K562 (cell line): ENCODE data around the gene ZNF385C. TPM values are rescaled to one million over a fixed set of nuclear protein-coding genes. Genes with fewer than 3 reads are reported as not detected.

Experiments
- ADNP ChIP-seq: fragments of 200-800 bp; sonication (Bioruptor generic); IDR thresholded peaks from 2 replicates; pipeline ENCODE4 v1.6.1; 2016; ENCODE audit warnings: missing genetic modification characterization, missing compliant biosample characterization
- CBFA2T2 ChIP-seq: fragments of 450-650 bp; conservative IDR thresholded peaks from 2 replicates; pipeline ENCODE4 v1.6.1; 2017; ENCODE audit warnings: mild to moderate bottlenecking
- CREB3L1 ChIP-seq: fragments of 450-650 bp; IDR thresholded peaks from 2 replicates; pipeline ENCODE4 v1.6.1; 2014; ENCODE audit warnings: low read depth, mild to moderate bottlenecking, moderate library complexity, borderline replicate concordance
- DIDO1 ChIP-seq: fragments of 450-650 bp; IDR thresholded peaks from 2 replicates; pipeline ENCODE4 v1.6.1; 2016; ENCODE audit warnings: low read depth, missing biosample characterization, missing genetic modification characterization
- EZH2 ChIP-seq: IDR thresholded peaks from 2 replicates; pipeline ENCODE4 v1.6.1; 2012; ENCODE audit warnings: low read depth, mild to moderate bottlenecking, inconsistent platforms, low read length, borderline replicate concordance
- NEUROD1 ChIP-seq: fragments of 150-350 bp; IDR thresholded peaks from 2 replicates; pipeline ENCODE4 v1.6.1; 2014; ENCODE audit warnings: borderline replicate concordance, low read length, low read depth; ENCODE audit not compliant: partially characterized antibody
- PHTF2 ChIP-seq: fragments of 250-450 bp; sonication (Bioruptor Pico); IDR thresholded peaks from 2 replicates; pipeline ENCODE4 v1.5.0; 2021; ENCODE audit warnings: mild to moderate bottlenecking
- POU5F1 ChIP-seq: fragments of 150-350 bp; IDR thresholded peaks from 2 replicates; pipeline ENCODE4 v1.6.1; 2014; ENCODE audit warnings: borderline replicate concordance, low read length, low read depth, mild to moderate bottlenecking; ENCODE audit not compliant: partially characterized antibody
- RAD21 ChIP-seq, 2 experiments: fragments of 250-450 bp in 1 of 2; fragments of 450-650 bp in 1 of 2; sonication (Bioruptor Pico) in 1 of 2; formaldehyde crosslinking in 1 of 2; IDR thresholded peaks in 1 of 2; conservative IDR thresholded peaks in 1 of 2; 2 replicates each; pipeline versions ENCODE4 v1.4.0 to v1.8.0; 2020 to 2022; ENCODE audit warnings: mild to moderate bottlenecking in 2 of 2, moderate library complexity in 1 of 2
- SRF ChIP-seq, 2 experiments: fragments of 250-450, 450-650 bp in 1 of 2; sonication (Bioruptor Pico) in 1 of 2; sonication (generic) in 1 of 2; formaldehyde crosslinking; IDR thresholded peaks; 2 replicates each; pipeline versions ENCODE4 v1.5.0 to v1.5.1; 2020 to 2022; ENCODE audit warnings: mild to moderate bottlenecking in 1 of 2, missing genetic modification reagents in 1 of 2
- TCFL5 ChIP-seq: fragments of 250-450 bp; sonication (Bioruptor Pico); conservative IDR thresholded peaks from 2 replicates; pipeline ENCODE4 v1.6.1; 2021; ENCODE audit warnings: mild to moderate bottlenecking, moderate library complexity, matching md5 sums
- ZBTB8A ChIP-seq: fragments of 450-650 bp; IDR thresholded peaks from 2 replicates; pipeline ENCODE4 v1.6.1; 2018; ENCODE audit warnings: mild to moderate bottlenecking, moderate library complexity; ENCODE audit not compliant: partially characterized antibody
- ZNF133 ChIP-seq: fragments of 250-450 bp; sonication (Bioruptor Pico); IDR thresholded peaks from 2 replicates; pipeline ENCODE4 v1.4.0; 2020; ENCODE audit warnings: mild to moderate bottlenecking
- ZNF165 ChIP-seq: fragments of 250-450 bp; sonication (Bioruptor Pico); IDR thresholded peaks from 2 replicates; pipeline ENCODE4 v1.4.0; 2020; ENCODE audit warnings: borderline replicate concordance
- polyA plus RNA-seq, 8 experiments: library from polyadenylated mRNA; depleted of rRNA in 4 of 8; stranded (reverse) in 5 of 8; unstranded in 3 of 8; fragments of >200 nt; fragmentation: Nextera tagmentation in 2 of 8; fragmentation: Illumina TruSeq in 1 of 8; extraction: Ambion mirVana in 2 of 8; extraction: Trizol in 1 of 8; gene quantifications; 2 replicates each; pipeline versions ENCODE4 v1.2.1 to v1.2.3, GENCODE V29; 2011 to 2014; ENCODE audit warnings: inconsistent platforms in 1 of 8, missing spikeins in 1 of 8
- total RNA-seq, 7 experiments: library from RNA; depleted of rRNA in 6 of 7; stranded (reverse); fragments of >200 nt in 6 of 7; fragmentation: Illumina TruSeq in 2 of 7; extraction: Trizol in 2 of 7; gene quantifications; 2 replicates each; pipeline versions ENCODE4 v1.2.1 to v1.2.3, GENCODE V29; 2011 to 2021; ENCODE audit warnings: low replicate concordance in 1 of 7

ZNF385C gene
- total and polyA plus RNA-seq, 9 of the 15 experiments (the other 6 are each of a cell fraction or from before 2014, with no cell fraction given), result 0.03 to 0.35 (median 0.18) TPM; not detected in 1

GRCh38 chr17:42000413-42001133, 97.7 kb downstream of the ZNF385C start (continued):
- no peak for TF ChIP-seq RAD21 (CRISPR knock-in tag; conservative IDR thresholded peaks at IDR 0.05 in 1 of 2, IDR thresholded peaks at IDR 0.05 in 1 of 2)
- no peak for TF ChIP-seq NEUROD1
- no peak for TF ChIP-seq ADNP (tag)
- no peak for TF ChIP-seq DIDO1 (tag)
- TF ChIP-seq CBFA2T2, result no peak
- no peak for TF ChIP-seq ZNF165 (CRISPR knock-in tag)
- TF ChIP-seq PHTF2 (CRISPR knock-in tag), result no peak
- TF ChIP-seq ZNF133 (CRISPR knock-in tag), result no peak
- no peak for TF ChIP-seq CREB3L1
- no peak for TF ChIP-seq EZH2
- no peak for TF ChIP-seq SRF (CRISPR knock-in tag; IDR thresholded peaks at IDR 0.05)
- TF ChIP-seq TCFL5 (CRISPR knock-in tag), result no peak
- TF ChIP-seq ZBTB8A, result no peak
- no peak for TF ChIP-seq POU5F1
